ENCODE data around the gene NT5E.

GRCh38 chr6:85496856-85497255, 47.0 kb downstream of the NT5E start:
- TF ChIP-seq CTCF (IDR thresholded peaks at IDR 0.05): no peak
- no peak for TF ChIP-seq POLR2A (IDR thresholded peaks at IDR 0.05)
- no peak for TF ChIP-seq POLR2AphosphoS5 (IDR thresholded peaks at IDR 0.05)

Measured in prostate gland (tissue), 2 donors.